Erythroblast (primary cell): Measurements from ENCODE around the gene NR2F1-AS1.

Experiments
- GATA1 ChIP-seq: IDR thresholded peaks from 2 replicates; pipeline ENCODE4 v1.6.1; 2011; ENCODE audit warnings: low read depth, mild to moderate bottlenecking, control low read depth, low read length, moderate library complexity
- POLR2A ChIP-seq: IDR thresholded peaks from 2 replicates; pipeline ENCODE4 v1.6.1; 2011; ENCODE audit warnings: mild to moderate bottlenecking, low read length

DNA sequence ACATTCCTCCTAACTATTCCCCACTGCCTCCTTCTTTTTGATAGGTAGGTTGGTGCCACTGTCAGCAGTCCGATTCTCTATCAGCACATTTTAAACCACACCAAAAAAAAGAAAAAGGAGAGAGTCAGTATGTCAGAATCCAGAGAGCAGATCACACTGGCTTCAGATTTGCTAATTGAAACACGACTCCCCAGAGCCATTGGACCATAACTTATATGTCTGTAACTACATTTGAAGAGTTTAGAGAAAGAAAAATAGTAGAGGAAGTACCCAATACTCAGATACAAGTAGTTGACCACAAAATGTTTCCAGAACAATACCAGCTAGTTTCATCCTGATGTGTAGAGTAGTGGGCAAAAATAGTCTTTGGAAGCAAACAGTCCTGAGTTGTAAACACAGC is 216.6 kb downstream of the NR2F1-AS1 start:
- TF ChIP-seq POLR2A (no peak), GATA1 (no peak)
